ENCODE measurements around the gene BBIP1.

The BBIP1 gene, protein sequence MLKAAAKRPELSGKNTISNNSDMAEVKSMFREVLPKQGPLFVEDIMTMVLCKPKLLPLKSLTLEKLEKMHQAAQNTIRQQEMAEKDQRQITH

GRCh38 chr10:110918643-110919348 lies at the start of gene BBIP1:
Gene BBIP1, minus strand, starts transcription at chr10:110919180. Its CDS starts 1,023 bp downstream, at chr10:110918157.
- peak; percentile 100 for DNase-seq (ENCODE audit: low read depth)
- peak within 1 kb of the TSS; percentile 86 for H3K4me3 ChIP-seq (ENCODE audit: low read depth, low read length)

GRCh38 chr10:110967645-110968044 lies 48.7 kb upstream of the BBIP1 start:
- no peak for DNase-seq (ENCODE audit: low read depth)
- H3K4me3 ChIP-seq (ENCODE audit: low read depth, low read length) = no peak overlapping the region

- no peak for DNase-seq (ENCODE audit: low read depth)
- no peak overlapping the region for H3K4me3 ChIP-seq (ENCODE audit: low read depth, low read length)
Observed at GRCh38 chr10:110967009-110967630, 48.1 kb upstream of the BBIP1 start.

DNA sequence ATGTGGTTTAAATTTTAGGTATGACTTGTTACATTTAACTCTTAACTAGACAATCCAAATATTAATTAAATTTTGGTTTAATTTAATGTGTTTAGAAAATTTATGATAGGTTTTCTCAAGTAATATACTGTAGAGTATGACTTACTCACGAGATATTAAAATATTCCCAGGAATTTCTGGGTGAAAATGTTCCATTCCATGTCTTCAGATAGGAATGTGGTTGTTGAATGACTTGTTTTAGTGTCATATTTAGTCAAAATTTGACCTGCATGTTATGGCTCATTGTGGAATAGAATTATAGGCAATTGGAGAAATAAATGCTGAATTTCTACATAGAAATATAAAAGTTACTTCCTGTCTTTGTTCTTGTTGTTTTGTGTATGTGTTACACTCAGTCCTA lies 47.2 kb upstream of the BBIP1 start:
- H3K4me3 ChIP-seq (ENCODE audit: low read depth, low read length) = no peak overlapping the region
- DNase-seq (ENCODE audit: low read depth) = no peak

- H3K4me3 ChIP-seq (ENCODE audit: low read depth, low read length) = no peak overlapping the region
- DNase-seq (ENCODE audit: low read depth) = no peak
Observed at GRCh38 chr10:110965216-110965615, 46.2 kb upstream of the BBIP1 start.

- no peak overlapping the region for H3K4me3 ChIP-seq (ENCODE audit: low read depth, low read length)
- DNase-seq (ENCODE audit: low read depth) = no peak
Observed at GRCh38 chr10:110964681-110965080, 45.7 kb upstream of the BBIP1 start.

- DNase-seq (ENCODE audit: low read depth) = no peak
- H3K4me3 ChIP-seq (ENCODE audit: low read depth, low read length) = no peak overlapping the region
Observed at GRCh38 chr10:110963162-110963561, 44.2 kb upstream of the BBIP1 start.

DNA sequence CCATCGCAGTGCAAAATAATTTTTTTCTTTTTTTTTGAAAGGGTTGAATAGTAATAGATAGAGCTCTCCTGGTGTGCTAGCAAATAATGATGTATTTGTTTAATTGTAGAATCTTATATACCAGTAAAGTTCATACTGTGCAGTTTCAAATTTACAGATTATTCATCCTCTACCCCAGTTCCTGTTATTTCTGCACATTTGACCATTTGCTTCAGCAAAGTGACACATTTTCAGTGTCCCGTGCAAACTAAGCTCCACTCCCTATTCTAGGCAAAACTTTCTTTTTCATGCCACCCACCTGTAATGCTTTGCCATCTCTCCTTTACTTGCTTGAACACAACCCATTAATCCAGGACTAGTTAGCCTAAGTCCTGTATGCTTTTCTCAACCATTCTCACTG lies 43.5 kb upstream of the BBIP1 start:
- no peak for DNase-seq (ENCODE audit: low read depth)
- H3K4me3 ChIP-seq (ENCODE audit: low read depth, low read length) = no peak overlapping the region

DNA sequence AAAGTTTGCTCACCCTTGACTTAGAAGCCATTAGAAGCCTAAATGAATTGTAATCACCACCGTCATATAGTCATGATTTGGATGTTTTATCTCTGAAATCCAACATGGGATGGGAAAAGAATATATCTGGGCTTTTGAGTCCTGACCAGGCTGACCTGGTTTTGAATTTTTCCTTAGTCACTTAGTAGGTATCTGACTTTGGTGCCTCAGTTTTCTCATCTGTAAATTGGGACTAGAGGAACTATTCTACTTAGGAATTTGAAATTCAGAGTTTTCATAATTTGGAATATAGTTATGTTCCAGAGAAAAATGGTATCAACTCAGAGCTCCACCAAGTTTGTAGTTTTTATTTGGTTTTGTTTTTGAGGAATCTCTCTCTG lies 41.3 kb upstream of the BBIP1 start:
- no peak overlapping the region for H3K4me3 ChIP-seq (ENCODE audit: low read depth, low read length)
- DNase-seq (ENCODE audit: low read depth) = no peak

GRCh38 chr10:110959379-110960332 lies 40.7 kb upstream of the BBIP1 start:
- no peak for DNase-seq (ENCODE audit: low read depth)
- no peak overlapping the region for H3K4me3 ChIP-seq (ENCODE audit: low read depth, low read length)

DNA sequence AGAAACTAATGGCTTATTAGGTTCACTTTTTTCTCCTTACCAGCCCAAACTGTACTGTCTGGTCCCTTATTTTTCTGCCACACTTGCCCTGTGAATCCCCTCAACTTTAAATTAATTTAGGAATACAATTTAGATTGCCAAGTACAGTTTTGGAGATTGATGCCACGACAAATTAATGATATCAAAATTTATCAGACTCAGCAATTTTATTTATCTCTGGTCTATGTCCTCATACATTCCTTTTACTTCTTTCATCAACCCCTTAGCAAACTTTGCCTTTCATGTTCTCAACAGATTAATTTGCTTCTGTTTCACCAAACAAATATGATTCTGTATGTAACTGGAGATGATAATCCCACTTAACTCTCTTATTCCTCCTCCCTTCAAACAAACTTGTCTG lies 38.6 kb upstream of the BBIP1 start:
- DNase-seq (ENCODE audit: low read depth) = no peak
- H3K4me3 ChIP-seq (ENCODE audit: low read depth, low read length) = no peak overlapping the region

GRCh38 chr10:110951381-110951780 lies 32.4 kb upstream of the BBIP1 start:
- no peak for DNase-seq (ENCODE audit: low read depth)
- no peak overlapping the region for H3K4me3 ChIP-seq (ENCODE audit: low read depth, low read length)

DNA sequence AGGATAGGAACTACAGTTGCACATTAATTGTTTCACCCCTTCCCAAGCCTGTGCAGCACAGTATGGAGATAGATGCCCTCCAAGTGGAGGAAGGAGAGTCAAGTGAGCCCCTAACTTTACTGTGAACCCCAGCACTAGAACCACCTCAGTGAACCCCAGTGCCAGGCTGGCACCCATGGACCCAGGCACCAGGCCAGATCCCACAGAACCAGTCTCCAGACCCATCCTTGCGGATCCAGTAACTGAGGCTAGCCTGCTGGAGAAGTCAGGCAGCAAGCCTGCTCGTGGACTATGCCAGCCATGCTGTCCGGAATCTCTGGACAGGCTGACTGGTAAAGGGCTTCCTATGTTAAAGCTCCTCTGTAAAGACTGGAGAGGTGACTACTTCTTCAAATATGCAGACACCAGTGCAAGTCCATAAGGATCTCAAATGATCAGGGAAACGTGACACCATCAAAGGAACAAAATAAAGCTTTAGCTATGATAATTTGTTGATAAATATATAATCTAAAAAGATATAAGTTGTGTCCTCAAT lies 28.1 kb upstream of the BBIP1 start:
- no peak overlapping the region for H3K4me3 ChIP-seq (ENCODE audit: low read depth, low read length)
- peak; percentile 14 for DNase-seq (ENCODE audit: low read depth)

DNA sequence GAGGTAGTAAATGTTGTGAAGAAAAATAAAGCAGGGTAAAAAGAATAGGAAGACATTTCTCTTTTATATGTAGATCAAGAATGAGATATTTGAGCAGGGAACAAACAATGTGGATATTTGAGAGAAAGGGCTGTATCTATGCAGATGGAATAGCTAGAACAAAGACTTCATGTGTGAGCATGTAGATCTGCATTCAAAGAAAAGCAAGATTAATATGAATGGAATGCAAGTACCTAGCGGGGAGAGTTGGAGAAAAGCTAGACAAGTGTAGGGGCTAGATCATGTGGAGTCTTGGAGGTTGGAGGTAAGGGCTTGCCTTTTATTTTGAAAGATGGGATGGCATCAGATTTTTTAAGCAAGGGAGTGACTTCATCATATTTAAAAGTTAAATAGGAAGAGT lies 27.5 kb upstream of the BBIP1 start:
- H3K4me3 ChIP-seq (ENCODE audit: low read depth, low read length) = no peak overlapping the region
- DNase-seq (ENCODE audit: low read depth) = no peak

- H3K4me3 ChIP-seq (ENCODE audit: low read depth, low read length) = no peak overlapping the region
- peak; percentile 87 for DNase-seq (ENCODE audit: low read depth)
Observed at GRCh38 chr10:110944792-110945396, 25.9 kb upstream of the BBIP1 start.

DNA sequence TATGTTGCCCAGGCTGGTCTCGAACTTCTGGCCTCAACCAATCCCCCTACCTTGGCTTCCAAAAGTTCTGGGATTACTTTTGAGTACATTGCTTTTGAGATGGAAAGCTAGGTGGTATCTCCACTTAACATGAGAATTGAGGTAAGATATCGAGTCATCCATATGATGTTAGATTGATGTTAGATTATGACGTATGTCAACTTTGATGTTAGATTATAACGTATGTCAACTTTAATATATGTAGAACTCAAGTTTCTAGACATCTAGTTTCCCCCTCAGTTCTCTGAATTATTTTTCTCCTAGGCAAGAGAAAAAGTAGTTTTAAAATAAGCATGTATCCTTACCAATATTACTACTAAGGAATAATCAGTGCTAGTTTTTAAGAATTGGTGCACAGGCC lies 20.4 kb upstream of the BBIP1 start:
- H3K4me3 ChIP-seq (ENCODE audit: low read depth, low read length) = no peak overlapping the region
- DNase-seq (ENCODE audit: low read depth) = no peak

DNA sequence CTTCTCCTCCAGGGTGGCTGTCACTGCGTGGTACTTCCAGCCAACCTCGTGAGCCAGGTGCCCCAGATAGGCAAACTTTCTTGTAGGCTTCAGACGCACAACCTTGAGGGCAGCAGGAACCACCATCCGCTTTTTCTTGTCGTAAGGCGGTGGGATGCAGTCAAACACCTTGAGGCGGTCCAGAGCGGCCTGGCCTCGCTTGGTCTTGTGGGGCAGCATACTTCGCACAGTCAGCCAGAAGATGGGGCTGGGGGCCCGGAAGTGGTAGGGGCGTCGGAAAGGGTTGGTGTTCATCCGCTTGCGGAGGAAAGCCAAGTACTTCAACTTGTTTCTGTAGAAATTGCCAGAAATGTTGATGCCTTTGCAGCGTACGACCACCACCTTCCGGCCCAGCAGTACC lies 17.8 kb upstream of the BBIP1 start:
- no peak overlapping the region for H3K4me3 ChIP-seq (ENCODE audit: low read depth, low read length)

DNA sequence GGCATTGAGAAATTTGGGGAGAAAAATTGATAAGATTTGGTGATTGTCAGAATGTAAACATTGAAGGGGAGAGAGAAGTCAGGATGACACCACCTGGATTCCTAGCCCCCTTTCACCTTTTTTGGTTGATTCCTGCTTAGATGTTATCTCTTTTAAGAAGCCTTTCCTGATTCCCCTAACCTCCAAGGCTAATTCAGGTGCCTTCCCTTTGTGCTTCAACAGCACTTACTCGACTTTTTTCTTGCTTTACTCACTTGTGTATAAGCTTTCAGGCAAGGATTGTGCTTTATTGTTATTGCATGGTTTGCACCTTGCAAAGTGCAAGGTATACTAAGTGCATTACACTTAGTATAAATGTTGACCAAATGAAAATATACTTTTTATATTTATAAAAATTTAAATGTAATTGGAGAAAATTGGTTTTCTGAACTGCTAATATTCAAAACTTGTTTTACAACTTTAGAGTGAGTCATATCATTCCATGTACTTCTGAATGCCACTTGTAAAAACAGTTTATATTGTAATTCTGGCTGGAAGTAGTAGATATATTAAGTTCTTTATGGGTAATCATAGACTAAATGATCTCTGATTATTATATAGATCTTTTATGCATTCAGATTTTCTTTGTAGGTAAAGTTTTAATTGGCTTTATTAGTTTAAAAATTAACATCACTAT lies 13.7 kb upstream of the BBIP1 start:
- no peak overlapping the region for H3K4me3 ChIP-seq (ENCODE audit: low read depth, low read length)
- DNase-seq (ENCODE audit: low read depth) = no peak

More for the DNA sequence above, 17.8 kb upstream of the BBIP1 start:
- DNase-seq (ENCODE audit: low read depth) = no peak
